ENCODE results near the gene CES2. TPM values are rescaled to one million over a fixed set of nuclear protein-coding genes. Genes with fewer than 3 reads are reported as not detected.

CES2 gene, protein sequence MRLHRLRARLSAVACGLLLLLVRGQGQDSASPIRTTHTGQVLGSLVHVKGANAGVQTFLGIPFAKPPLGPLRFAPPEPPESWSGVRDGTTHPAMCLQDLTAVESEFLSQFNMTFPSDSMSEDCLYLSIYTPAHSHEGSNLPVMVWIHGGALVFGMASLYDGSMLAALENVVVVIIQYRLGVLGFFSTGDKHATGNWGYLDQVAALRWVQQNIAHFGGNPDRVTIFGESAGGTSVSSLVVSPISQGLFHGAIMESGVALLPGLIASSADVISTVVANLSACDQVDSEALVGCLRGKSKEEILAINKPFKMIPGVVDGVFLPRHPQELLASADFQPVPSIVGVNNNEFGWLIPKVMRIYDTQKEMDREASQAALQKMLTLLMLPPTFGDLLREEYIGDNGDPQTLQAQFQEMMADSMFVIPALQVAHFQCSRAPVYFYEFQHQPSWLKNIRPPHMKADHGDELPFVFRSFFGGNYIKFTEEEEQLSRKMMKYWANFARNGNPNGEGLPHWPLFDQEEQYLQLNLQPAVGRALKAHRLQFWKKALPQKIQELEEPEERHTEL
- polyA plus RNA-seq (2013), result 19.7 TPM

DNA sequence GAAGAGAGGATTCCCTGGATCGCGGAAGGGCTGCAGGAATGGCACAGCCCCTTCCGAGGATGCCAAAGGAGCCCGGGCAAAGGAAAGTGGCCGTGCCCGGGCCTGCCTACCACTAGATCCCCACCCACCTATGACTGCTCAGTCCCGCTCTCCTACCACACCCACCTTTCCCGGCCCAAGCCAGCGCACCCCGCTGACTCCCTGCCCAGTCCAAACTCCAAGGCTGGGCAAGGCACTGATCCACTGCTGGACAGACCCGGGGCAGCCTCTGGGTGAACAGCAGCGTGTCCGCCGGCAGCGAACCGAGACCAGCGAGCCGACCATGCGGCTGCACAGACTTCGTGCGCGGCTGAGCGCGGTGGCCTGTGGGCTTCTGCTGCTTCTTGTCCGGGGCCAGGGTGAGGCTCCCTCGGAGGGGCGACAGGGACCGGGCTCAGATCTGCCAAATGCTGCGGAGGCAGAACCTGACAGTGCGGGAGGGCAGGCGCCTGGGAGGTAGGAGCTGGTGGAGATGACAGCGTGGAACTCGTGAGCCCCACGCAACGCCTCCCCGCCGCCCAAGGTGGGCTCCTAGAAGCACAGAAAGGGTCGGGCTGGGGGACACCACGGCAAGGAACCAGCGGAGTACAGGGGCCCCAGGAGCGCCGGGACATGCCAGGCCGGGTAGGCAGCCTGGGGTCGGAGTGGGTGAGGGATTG, at the start of gene CES2:
Gene CES2, plus strand, starts transcription at position 203 of the 698 bp plus-strand sequence. Its CDS starts 120 bp downstream, at position 323.
- 73% methylated on average over 28 of the region's 44 CpGs for WGBS (ENCODE audit: insufficient coverage)
- Histone ChIP-seq H3K4me1 (ENCODE audit: control extremely low read depth in 1 of 4, control insufficient read depth in 4 of 4, insufficient read depth in 4 of 4, low read length in 3 of 4) (peaks cover 3 to 30% (median 25%) of the 10 kb centered on the region in 4 experiments), H3K27me3 (replicated peaks in 2 of 5; ENCODE audit: control insufficient read depth in 4 of 5, insufficient read depth in 5 of 5, low read length in 4 of 5) (no peaks in the 10 kb centered on the region), H3K4me3 (ENCODE audit: control insufficient read depth in 1 of 7, extremely low read depth in 1 of 7, insufficient read depth in 4 of 7, low read depth in 2 of 7, low read length in 6 of 7) (peak within 1 kb of the TSS; percentile 76 to 98 (median 92)), H3K36me3 (ENCODE audit: control insufficient read depth in 4 of 4, insufficient read depth in 4 of 4, low read length in 3 of 4) (peaks cover 8 to 43% (median 30%) of the 10 kb centered on the region in 4 experiments), H3K27ac (ENCODE audit: insufficient read depth in 1 of 2, low read depth in 1 of 2, low read length in 2 of 2, poor library complexity in 1 of 2, severe bottlenecking in 2 of 2) (peak within 1 kb of the TSS; percentile 92 to 93), H3K9me3 (ENCODE audit: control extremely low read depth in 1 of 5, control insufficient read depth in 4 of 5, insufficient read depth in 2 of 5, low read depth in 1 of 5, low read length in 4 of 5) (no peaks in the 10 kb centered on the region)
- DNase-seq, result no peak
- ChIA-PET CTCF (interaction anchor here (1.9 kb wide), 1 partner anchor 8 kb away, joined by 8 read pairs; no protein-coding TSS in a partner anchor), POLR2A (no interaction called here)

GRCh38 chr16:66886321-66886720, 49.0 kb upstream of the CES2 start:
- Histone ChIP-seq H3K27ac (ENCODE audit: insufficient read depth in 1 of 2, low read depth in 1 of 2, low read length in 2 of 2, poor library complexity in 1 of 2, severe bottlenecking in 2 of 2) (no peak overlapping the region), H3K9me3 (ENCODE audit: control extremely low read depth in 1 of 5, control insufficient read depth in 4 of 5, insufficient read depth in 2 of 5, low read depth in 1 of 5, low read length in 4 of 5) (no peaks in the 10 kb centered on the region), H3K4me3 (ENCODE audit: control insufficient read depth in 1 of 7, extremely low read depth in 1 of 7, insufficient read depth in 4 of 7, low read depth in 2 of 7, low read length in 6 of 7) (no peak overlapping the region), H3K4me1 (ENCODE audit: control extremely low read depth in 1 of 4, control insufficient read depth in 4 of 4, insufficient read depth in 4 of 4, low read length in 3 of 4) (peaks cover 0 to 12% (median 5%) of the 10 kb centered on the region in 4 experiments), H3K36me3 (ENCODE audit: control insufficient read depth in 4 of 4, insufficient read depth in 4 of 4, low read length in 3 of 4) (peaks cover 16 to 28% (median 21%) of the 10 kb centered on the region in 4 experiments), H3K27me3 (replicated peaks in 2 of 5; ENCODE audit: control insufficient read depth in 4 of 5, insufficient read depth in 5 of 5, low read length in 4 of 5) (no peaks in the 10 kb centered on the region)
- DNase-seq, result no peak
- no CpG with 5 or more reads among the region's 2 CpGs for WGBS (ENCODE audit: insufficient coverage)
- ChIA-PET CTCF (interaction anchor here (0.8 to 30.6 kb wide), 5 partner anchors 9 to 33 kb away, joined by 3 to 473 read pairs (median 6); partner anchors contain the start of genes CDH16 and RRAD), POLR2A (no interaction called here)

- H3K9me3 ChIP-seq (ENCODE audit: control extremely low read depth in 1 of 5, control insufficient read depth in 4 of 5, insufficient read depth in 2 of 5, low read depth in 1 of 5, low read length in 4 of 5), result no peaks in the 10 kb centered on the region
- peaks cover 16 to 28% (median 21%) of the 10 kb centered on the region in 4 experiments for H3K36me3 ChIP-seq (ENCODE audit: control insufficient read depth in 4 of 4, insufficient read depth in 4 of 4, low read length in 3 of 4)
- CTCF ChIA-PET, result interaction anchor here (1.5 to 30.6 kb wide), 4 partner anchors 8 to 32 kb away, joined by 5 to 473 read pairs (median 6); partner anchors contain the start of genes CDH16 and RRAD
- no peak overlapping the region for H3K4me3 ChIP-seq (ENCODE audit: control insufficient read depth in 1 of 7, extremely low read depth in 1 of 7, insufficient read depth in 4 of 7, low read depth in 2 of 7, low read length in 6 of 7)
- H3K27me3 ChIP-seq (replicated peaks in 2 of 5; ENCODE audit: control insufficient read depth in 4 of 5, insufficient read depth in 5 of 5, low read length in 4 of 5), result no peaks in the 10 kb centered on the region
- peaks cover 0 to 6% (median 1%) of the 10 kb centered on the region in 4 experiments for H3K4me1 ChIP-seq (ENCODE audit: control extremely low read depth in 1 of 4, control insufficient read depth in 4 of 4, insufficient read depth in 4 of 4, low read length in 3 of 4)
- H3K27ac ChIP-seq (ENCODE audit: insufficient read depth in 1 of 2, low read depth in 1 of 2, low read length in 2 of 2, poor library complexity in 1 of 2, severe bottlenecking in 2 of 2), result no peak overlapping the region
- POLR2A ChIA-PET, result no interaction called here
- DNase-seq, result no peak
- no CpG with 5 or more reads among the region's 3 CpGs for WGBS (ENCODE audit: insufficient coverage)
Observed at GRCh38 chr16:66886914-66887313, 48.4 kb upstream of the CES2 start.

- WGBS (ENCODE audit: insufficient coverage), result 100% methylated on average over 4 of the region's 6 CpGs
- POLR2A ChIA-PET, result interaction anchor here (0.9 kb wide), 1 partner anchor 9 kb away, joined by 3 read pairs; the partner anchor contains the start of gene PDP2
Observed at GRCh38 chr16:66888647-66889615, 46.4 kb upstream of the CES2 start.

GRCh38 chr16:66889622-66890021, 45.7 kb upstream of the CES2 start:
- POLR2A ChIA-PET, result interaction anchor here (0.9 kb wide), 1 partner anchor 9 kb away, joined by 3 read pairs; the partner anchor contains the start of gene PDP2
- H3K36me3 ChIP-seq (ENCODE audit: control insufficient read depth in 4 of 4, insufficient read depth in 4 of 4, low read length in 3 of 4), result peaks cover 13 to 21% (median 16%) of the 10 kb centered on the region in 4 experiments

More at GRCh38 chr16:66888647-66889615, 46.4 kb upstream of the CES2 start:
- CTCF ChIA-PET, result interaction anchor here (1.2 to 30.6 kb wide), 4 partner anchors 8 to 253 kb away, joined by 3 to 473 read pairs (median 4); partner anchors contain the start of genes CDH16 and RRAD
- Histone ChIP-seq H3K4me1 (ENCODE audit: control extremely low read depth in 1 of 4, control insufficient read depth in 4 of 4, insufficient read depth in 4 of 4, low read length in 3 of 4) (peaks cover 0 to 5% (median 1%) of the 10 kb centered on the region in 4 experiments), H3K27ac (ENCODE audit: insufficient read depth in 1 of 2, low read depth in 1 of 2, low read length in 2 of 2, poor library complexity in 1 of 2, severe bottlenecking in 2 of 2) (no peak overlapping the region), H3K9me3 (ENCODE audit: control extremely low read depth in 1 of 5, control insufficient read depth in 4 of 5, insufficient read depth in 2 of 5, low read depth in 1 of 5, low read length in 4 of 5) (no peaks in the 10 kb centered on the region), H3K4me3 (ENCODE audit: control insufficient read depth in 1 of 7, extremely low read depth in 1 of 7, insufficient read depth in 4 of 7, low read depth in 2 of 7, low read length in 6 of 7) (no peak overlapping the region), H3K27me3 (replicated peaks in 2 of 5; ENCODE audit: control insufficient read depth in 4 of 5, insufficient read depth in 5 of 5, low read length in 4 of 5) (no peaks in the 10 kb centered on the region), H3K36me3 (ENCODE audit: control insufficient read depth in 4 of 4, insufficient read depth in 4 of 4, low read length in 3 of 4) (peaks cover 16 to 26% (median 21%) of the 10 kb centered on the region in 4 experiments)
- DNase-seq, result no peak

DNA sequence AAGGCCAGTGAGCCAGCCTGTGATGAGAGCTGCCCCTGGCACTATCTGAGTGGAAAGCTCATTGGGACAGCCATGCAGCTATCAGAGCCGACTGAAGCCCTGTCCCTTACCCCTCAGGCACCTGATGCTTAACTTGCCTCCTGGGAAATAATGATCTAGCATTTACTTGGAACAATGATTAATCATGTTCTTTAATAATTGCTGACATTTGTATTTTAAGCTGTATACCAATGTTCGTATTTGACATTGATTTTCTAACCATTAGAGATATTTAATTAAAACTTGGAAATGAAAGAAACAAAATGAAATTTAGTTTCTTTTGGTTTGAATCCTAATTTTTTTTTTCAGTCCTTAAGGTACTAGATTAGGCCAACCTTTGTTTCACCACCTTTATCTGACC, 44.5 kb upstream of the CES2 start:
- DNase-seq, result no peak
- H3K36me3 ChIP-seq (ENCODE audit: control insufficient read depth in 4 of 4, insufficient read depth in 4 of 4, low read length in 3 of 4), result peaks cover 5 to 9% (median 7%) of the 10 kb centered on the region in 4 experiments
- H3K4me3 ChIP-seq (ENCODE audit: control insufficient read depth in 1 of 7, extremely low read depth in 1 of 7, insufficient read depth in 4 of 7, low read depth in 2 of 7, low read length in 6 of 7), result no peak overlapping the region
- peaks cover 0 to 5% (median 1%) of the 10 kb centered on the region in 4 experiments for H3K4me1 ChIP-seq (ENCODE audit: control extremely low read depth in 1 of 4, control insufficient read depth in 4 of 4, insufficient read depth in 4 of 4, low read length in 3 of 4)
- POLR2A ChIA-PET, result interaction anchor here (0.6 kb wide), 1 partner anchor 29 kb away, joined by 3 read pairs; no protein-coding TSS in a partner anchor
- H3K27ac ChIP-seq (ENCODE audit: insufficient read depth in 1 of 2, low read depth in 1 of 2, low read length in 2 of 2, poor library complexity in 1 of 2, severe bottlenecking in 2 of 2), result no peak overlapping the region
- 100% methylated on average over 1 of the region's 2 CpGs for WGBS (ENCODE audit: insufficient coverage)
- H3K9me3 ChIP-seq (ENCODE audit: control extremely low read depth in 1 of 5, control insufficient read depth in 4 of 5, insufficient read depth in 2 of 5, low read depth in 1 of 5, low read length in 4 of 5), result no peaks in the 10 kb centered on the region
- H3K27me3 ChIP-seq (replicated peaks in 2 of 5; ENCODE audit: control insufficient read depth in 4 of 5, insufficient read depth in 5 of 5, low read length in 4 of 5), result no peaks in the 10 kb centered on the region
- CTCF ChIA-PET, result interaction anchor here (1.0 to 30.6 kb wide), 5 partner anchors 9 to 509 kb away, joined by 3 to 473 read pairs (median 3); partner anchors contain the start of genes CDH16, PDP2 and RRAD

More at GRCh38 chr16:66889622-66890021, 45.7 kb upstream of the CES2 start:
- 100% methylated on average over 1 of the region's 4 CpGs for WGBS (ENCODE audit: insufficient coverage)
- H3K27ac ChIP-seq (ENCODE audit: insufficient read depth in 1 of 2, low read depth in 1 of 2, low read length in 2 of 2, poor library complexity in 1 of 2, severe bottlenecking in 2 of 2), result no peak overlapping the region
- DNase-seq, result no peak
- no peaks in the 10 kb centered on the region for H3K27me3 ChIP-seq (replicated peaks in 2 of 5; ENCODE audit: control insufficient read depth in 4 of 5, insufficient read depth in 5 of 5, low read length in 4 of 5)
- no peak overlapping the region for H3K4me3 ChIP-seq (ENCODE audit: control insufficient read depth in 1 of 7, extremely low read depth in 1 of 7, insufficient read depth in 4 of 7, low read depth in 2 of 7, low read length in 6 of 7)
- CTCF ChIA-PET, result interaction anchor here (1.2 to 30.6 kb wide), 5 partner anchors 8 to 510 kb away, joined by 3 to 473 read pairs (median 3); partner anchors contain the start of genes CDH16 and RRAD
- H3K4me1 ChIP-seq (ENCODE audit: control extremely low read depth in 1 of 4, control insufficient read depth in 4 of 4, insufficient read depth in 4 of 4, low read length in 3 of 4), result peaks cover 0 to 5% (median 1%) of the 10 kb centered on the region in 4 experiments
- no peaks in the 10 kb centered on the region for H3K9me3 ChIP-seq (ENCODE audit: control extremely low read depth in 1 of 5, control insufficient read depth in 4 of 5, insufficient read depth in 2 of 5, low read depth in 1 of 5, low read length in 4 of 5)

Measured in common myeloid progenitor, CD34-positive (primary cell).